Gastroesophageal sphincter (tissue), 4 donors: ENCODE data around the gene PRUNE2. TPM values are rescaled to one million over a fixed set of nuclear protein-coding genes. Genes with fewer than 3 reads are reported as not detected.

Source experiments
- ATAC-seq: fragments of 150-250 bp; one replicate; pipeline ENCODE4 v1.9.1; 2016; ENCODE audit warnings: mild to moderate bottlenecking, moderate library complexity
- H3K27ac ChIP-seq, 4 donors: fragments of 200-600 bp; sonication (generic) in 3 of 4; 1 replicate in 3 of 4; 2 replicates in 1 of 4; pipeline ENCODE4 v1.5.1; 2016 to 2019
- H3K27me3 ChIP-seq: fragments of 200-600 bp; sonication (generic); one replicate; pipeline ENCODE4 v1.5.1; 2019
- H3K36me3 ChIP-seq, 2 donors: fragments of 200-600 bp; sonication (generic); one replicate each; pipeline ENCODE4 v1.5.1; 2019; ENCODE audit warnings: control low read depth in 1 of 2
- H3K4me1 ChIP-seq, 3 donors: fragments of 200-600 bp; sonication (generic); 1 replicate in 2 of 3; 2 replicates in 1 of 3; pipeline ENCODE4 v1.5.1; 2016 to 2019; ENCODE audit warnings: control low read depth in 2 of 3
- H3K4me3 ChIP-seq, 2 donors: fragments of 200-600 bp; sonication (generic); one replicate each; pipeline ENCODE4 v1.5.1; 2019; ENCODE audit warnings: mild to moderate bottlenecking in 1 of 2, moderate library complexity in 1 of 2
- H3K9me3 ChIP-seq, 3 donors: fragments of 200-600 bp; sonication (generic); one replicate each; pipeline ENCODE4 v1.5.1; 2017 to 2019; ENCODE audit warnings: control low read depth in 2 of 3
- CTCF ChIP-seq, 4 experiments: fragments of 200-600 bp in 2 of 4; fragments of 450-650 bp in 2 of 4; sonication (generic) in 1 of 4; IDR thresholded peaks; one replicate each; pipeline ENCODE4 v1.5.1; 2017 to 2019; ENCODE audit warnings: antibody characterized with exemption in 4 of 4, mild to moderate bottlenecking in 2 of 4, moderate library complexity in 2 of 4
- EP300 ChIP-seq: sonication (generic); formaldehyde crosslinking; IDR thresholded peaks from one replicate; pipeline ENCODE4 v1.6.1; 2017; ENCODE audit warnings: antibody characterized with exemption, mild to moderate bottlenecking
- POLR2A ChIP-seq, 2 donors: fragments of 450-650 bp; IDR thresholded peaks; one replicate each; pipeline ENCODE4 v1.6.1; 2017; ENCODE audit warnings: antibody characterized with exemption in 2 of 2, mild to moderate bottlenecking in 2 of 2, moderate library complexity in 1 of 2
- POLR2AphosphoS5 ChIP-seq: sonication (generic); formaldehyde crosslinking; IDR thresholded peaks from one replicate; pipeline ENCODE4 v1.6.1; 2017; ENCODE audit warnings: antibody characterized with exemption
- WGBS, 2 donors: methylation state at CpG; one replicate each; pipeline ENCODE4 v1.1.5; 2018; ENCODE audit warnings: low coverage in 1 of 2; 5-methylcytosine and 5-hydroxymethylcytosine counted together
- total RNA-seq, 4 donors: library from RNA; depleted of rRNA; stranded (reverse); fragments of >200 nt; gene quantifications; one replicate each; pipeline ENCODE4 v1.1.0, GENCODE V29; 2016

The PRUNE2 gene
- total RNA-seq, 4 donors from 2014 or later = 561 to 930 (median 763) TPM

GRCh38 chr9:76592974-76593347 is 313.0 kb downstream of the PRUNE2 start:
- WGBS, 2 donors = 44 to 63% methylated on average over 2 of the region's 2 CpGs
- Histone ChIP-seq H3K27me3 (peaks cover 24% of the 10 kb centered on the region), H3K27ac (no peak overlapping the region), H3K4me3 (no peak overlapping the region), H3K9me3 (no peaks in the 10 kb centered on the region), H3K36me3 (no peaks in the 10 kb centered on the region), H3K4me1 (no peaks in the 10 kb centered on the region)
- no peak for TF ChIP-seq POLR2A (IDR thresholded peaks at IDR 0.05)
- TF ChIP-seq CTCF (IDR thresholded peaks at IDR 0.05) = no peak
- TF ChIP-seq POLR2AphosphoS5 = no peak
- TF ChIP-seq EP300 = no peak
- ATAC-seq = no peak

GRCh38 chr9:76592091-76592973 is 313.6 kb downstream of the PRUNE2 start:
- H3K4me3 ChIP-seq = no peak overlapping the region
- H3K36me3 ChIP-seq = no peaks in the 10 kb centered on the region
- TF ChIP-seq POLR2AphosphoS5 (no peak), EP300 (no peak), POLR2A (IDR thresholded peaks at IDR 0.05) (no peak), CTCF (IDR thresholded peaks at IDR 0.05) (no peak)
- 58 to 62% methylated on average over 3 to 6 of the region's 6 CpGs for WGBS, 2 donors
- ATAC-seq = no peak
- H3K27ac ChIP-seq = no peak overlapping the region
- H3K27me3 ChIP-seq = peaks cover 19% of the 10 kb centered on the region
- no peaks in the 10 kb centered on the region for H3K4me1 ChIP-seq
- H3K9me3 ChIP-seq = no peaks in the 10 kb centered on the region

GRCh38 chr9:76591256-76591950 is 314.5 kb downstream of the PRUNE2 start:
- 63 to 64% methylated on average over 3 to 4 of the region's 4 CpGs for WGBS, 2 donors
- Histone ChIP-seq H3K27me3 (peaks cover 14% of the 10 kb centered on the region), H3K27ac (no peak overlapping the region), H3K4me1 (peaks cover 0 to 3% (median 0%) of the 10 kb centered on the region in 3 donors), H3K4me3 (no peak overlapping the region), H3K9me3 (no peaks in the 10 kb centered on the region), H3K36me3 (no peaks in the 10 kb centered on the region)
- TF ChIP-seq POLR2AphosphoS5 (no peak), POLR2A (IDR thresholded peaks at IDR 0.05) (no peak), EP300 (no peak), CTCF (IDR thresholded peaks at IDR 0.05) (no peak)
- ATAC-seq = no peak

- H3K4me3 ChIP-seq = no peak overlapping the region
- no peak for ATAC-seq
Measured at GRCh38 chr9:76588316-76588715, 317.6 kb downstream of the PRUNE2 start.

More at GRCh38 chr9:76588316-76588715, 317.6 kb downstream of the PRUNE2 start:
- H3K27ac ChIP-seq = no peak overlapping the region
- H3K36me3 ChIP-seq = no peaks in the 10 kb centered on the region
- no peak for TF ChIP-seq POLR2A (IDR thresholded peaks at IDR 0.05)
- TF ChIP-seq CTCF (IDR thresholded peaks at IDR 0.05) = no peak
- TF ChIP-seq POLR2AphosphoS5 = no peak
- TF ChIP-seq EP300 = no peak
- H3K27me3 ChIP-seq = no peaks in the 10 kb centered on the region
- H3K9me3 ChIP-seq = no peaks in the 10 kb centered on the region
- H3K4me1 ChIP-seq = peaks cover 0 to 8% (median 0%) of the 10 kb centered on the region in 3 donors
